Duodenal mucosa (tissue), 2 donors: ENCODE data around the gene HMGCS1.

ENCODE experiments used
- H3K27ac ChIP-seq: one replicate; pipeline ENCODE4 v1.7.0; 2013; ENCODE audit warnings: low read depth, low read length
- H3K27me3 ChIP-seq, 2 donors: one replicate each; pipeline ENCODE4 v1.7.0; 2013; ENCODE audit warnings: low read length in 2 of 2, control low read depth in 1 of 2; ENCODE audit not compliant: insufficient read depth in 2 of 2, control insufficient read depth in 1 of 2
- H3K36me3 ChIP-seq, 2 donors: one replicate each; pipeline ENCODE4 v1.7.0; 2013; ENCODE audit warnings: low read length in 2 of 2, control low read depth in 1 of 2; ENCODE audit not compliant: insufficient read depth in 2 of 2, control insufficient read depth in 1 of 2
- H3K4me1 ChIP-seq, 2 donors: one replicate each; pipeline ENCODE4 v1.7.0; 2013; ENCODE audit warnings: low read length in 2 of 2, control low read depth in 1 of 2; ENCODE audit not compliant: insufficient read depth in 2 of 2, control insufficient read depth in 1 of 2
- H3K4me3 ChIP-seq, 2 donors: one replicate each; pipeline ENCODE4 v1.7.0; 2013; ENCODE audit warnings: low read length in 2 of 2, low read depth in 1 of 2
- H3K9ac ChIP-seq, 2 donors: one replicate each; pipeline ENCODE4 v1.7.0; 2013; ENCODE audit warnings: low read length in 2 of 2, low read depth in 1 of 2
- H3K9me3 ChIP-seq, 2 donors: one replicate each; pipeline ENCODE4 v1.7.0; 2013; ENCODE audit warnings: low read length in 2 of 2, control low read depth in 1 of 2; ENCODE audit not compliant: control insufficient read depth in 1 of 2

HMGCS1 gene

DNA sequence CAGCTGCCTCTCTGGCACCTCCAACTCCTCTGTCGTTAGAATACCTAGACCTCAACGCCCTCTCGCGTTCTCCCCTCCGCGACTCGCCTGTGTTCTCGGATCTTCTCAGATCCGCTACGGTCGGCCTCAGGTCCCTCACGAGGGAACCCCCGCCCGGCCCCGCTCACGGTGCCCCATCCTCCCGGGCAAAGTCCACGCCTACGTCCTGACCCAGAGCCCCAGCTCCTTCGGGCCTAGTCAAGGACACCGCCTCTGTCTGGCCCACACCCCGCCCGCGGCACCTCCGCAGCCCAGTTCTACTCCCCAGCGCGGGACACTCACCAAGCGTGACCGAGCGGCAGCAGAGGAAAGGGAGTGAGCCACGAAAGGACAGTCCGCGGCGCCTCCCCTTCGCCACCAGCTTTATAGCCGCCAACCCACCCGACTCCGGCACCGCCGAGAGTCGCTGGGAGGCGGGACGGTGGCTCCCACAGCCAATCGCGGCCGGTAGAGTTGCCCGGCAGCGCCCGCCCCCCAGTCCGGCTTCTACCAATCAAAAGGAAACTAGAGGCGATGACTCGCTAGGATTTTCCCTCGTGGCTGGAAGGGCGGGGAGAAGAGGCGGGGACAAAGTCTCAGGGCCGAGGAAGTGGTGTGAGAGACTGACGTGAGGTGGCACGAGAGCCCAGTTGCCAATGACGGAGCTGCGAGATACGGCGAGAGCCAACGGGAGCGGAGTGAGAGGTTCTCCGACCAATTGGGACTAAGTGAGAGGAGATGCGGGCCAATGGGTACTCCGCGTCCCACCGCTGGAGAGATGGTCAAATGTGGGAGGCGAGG lies at the start of gene HMGCS1:
HMGCS1 (minus strand) TSS at position 378 of the 819 bp plus-strand sequence. CDS start 14,447 bp downstream, outside the sequence.
- Histone ChIP-seq H3K9ac (peak within 1 kb of the TSS; percentile 89 to 100), H3K9me3 (no peaks in the 10 kb centered on the region), H3K27ac (peak within 1 kb of the TSS; percentile 95), H3K4me1 (peaks cover 22 to 32% of the 10 kb centered on the region in 2 donors), H3K27me3 (no peaks in the 10 kb centered on the region), H3K36me3 (peaks cover 0 to 4% of the 10 kb centered on the region in 2 donors), H3K4me3 (peak within 1 kb of the TSS; percentile 93 to 100)

DNA sequence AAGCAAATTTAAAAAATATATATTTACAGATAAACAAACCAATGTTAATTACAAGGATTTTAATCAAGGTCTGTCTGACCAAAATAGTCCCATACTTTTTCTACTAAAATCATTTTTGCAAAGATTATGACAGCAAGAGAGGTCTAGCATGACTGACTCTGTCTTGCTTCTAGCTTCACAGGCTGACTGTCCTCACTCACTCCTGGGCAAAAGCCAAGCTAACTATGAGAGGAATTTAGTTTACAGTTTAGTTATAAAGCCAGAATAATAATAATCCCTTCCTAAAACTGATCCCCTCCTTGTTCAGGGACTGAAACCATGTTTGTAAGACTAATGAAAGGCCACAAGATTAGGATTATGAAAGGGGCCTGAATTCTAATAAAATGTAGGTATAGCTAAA lies 45.5 kb upstream of the HMGCS1 start:
- H3K9me3 ChIP-seq: peaks cover 5 to 16% of the 10 kb centered on the region in 2 donors
- no peak overlapping the region for H3K4me3 ChIP-seq
- H3K4me1 ChIP-seq: no peaks in the 10 kb centered on the region
- H3K27ac ChIP-seq: no peak overlapping the region
- no peaks in the 10 kb centered on the region for H3K36me3 ChIP-seq
- H3K9ac ChIP-seq: no peak overlapping the region
- H3K27me3 ChIP-seq: no peaks in the 10 kb centered on the region

DNA sequence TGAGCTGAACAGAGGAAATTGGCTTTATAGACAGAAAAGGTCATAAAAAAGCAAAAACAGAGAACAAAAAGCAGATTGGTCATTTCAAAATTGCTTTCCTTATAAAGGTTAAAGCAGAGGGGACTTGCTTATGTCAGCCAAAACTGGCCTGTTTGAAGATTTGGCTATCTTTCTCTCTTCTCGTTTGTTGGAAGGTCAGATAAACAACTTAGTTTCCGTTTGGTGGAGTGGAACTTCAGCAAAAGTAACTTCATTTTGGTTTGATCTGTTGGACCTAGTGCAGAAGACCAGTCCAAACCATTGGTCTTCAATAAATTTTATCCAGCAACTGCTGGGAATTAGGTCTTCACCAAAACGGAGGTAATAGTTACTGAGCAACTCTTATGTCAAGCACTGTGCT lies 45.1 kb upstream of the HMGCS1 start:
- Histone ChIP-seq H3K4me3 (no peak overlapping the region), H3K9ac (no peak overlapping the region), H3K9me3 (peaks cover 5 to 16% of the 10 kb centered on the region in 2 donors), H3K27ac (no peak overlapping the region), H3K4me1 (no peaks in the 10 kb centered on the region), H3K27me3 (no peaks in the 10 kb centered on the region), H3K36me3 (no peaks in the 10 kb centered on the region)

DNA sequence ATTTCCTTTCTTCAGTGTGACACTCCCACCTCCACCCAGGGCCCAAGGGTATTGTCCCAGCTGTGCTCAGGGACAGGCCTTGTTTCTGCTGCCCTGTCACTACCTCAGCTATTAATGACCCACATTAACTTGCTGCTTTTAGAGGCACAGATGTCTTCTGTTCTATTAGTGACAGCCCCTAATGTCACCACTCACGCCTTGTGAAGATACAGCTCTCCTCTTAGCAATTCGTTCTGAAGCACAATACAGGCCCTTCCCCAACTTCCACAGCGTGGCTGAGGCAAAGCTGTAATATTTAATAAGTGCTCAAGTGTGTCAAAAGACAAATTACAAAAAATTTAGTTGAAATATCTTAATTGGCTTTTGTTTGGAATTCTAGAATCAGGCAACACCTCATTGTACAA lies 44.7 kb upstream of the HMGCS1 start:
- H3K4me3 ChIP-seq: no peak overlapping the region
- H3K9ac ChIP-seq: no peak overlapping the region
- no peak overlapping the region for H3K27ac ChIP-seq

DNA sequence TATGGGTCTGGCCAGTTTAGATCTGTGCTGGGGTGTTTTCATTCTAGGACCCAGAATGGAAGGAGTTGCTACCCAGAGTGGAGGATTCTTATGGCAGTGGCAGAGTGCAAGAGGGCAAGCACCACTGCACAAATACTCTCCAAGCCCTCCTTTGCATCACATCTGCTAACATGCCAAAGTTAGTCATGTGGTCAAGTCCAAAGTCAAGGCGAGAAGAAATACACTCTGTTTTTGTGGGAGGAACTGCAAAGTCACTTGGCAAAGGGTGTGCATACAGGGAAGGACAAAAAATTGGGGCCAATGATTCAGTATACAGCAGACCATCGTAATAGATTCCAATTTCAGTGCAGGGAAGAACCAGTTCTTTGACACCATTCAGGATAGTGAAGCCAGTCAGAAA lies 43.9 kb upstream of the HMGCS1 start:
- H3K4me3 ChIP-seq: no peak overlapping the region
- H3K36me3 ChIP-seq: no peaks in the 10 kb centered on the region
- peaks cover 5 to 16% of the 10 kb centered on the region in 2 donors for H3K9me3 ChIP-seq
- no peaks in the 10 kb centered on the region for H3K4me1 ChIP-seq
- no peak overlapping the region for H3K9ac ChIP-seq
- no peaks in the 10 kb centered on the region for H3K27me3 ChIP-seq
- no peak overlapping the region for H3K27ac ChIP-seq

More for the DNA sequence above, 44.7 kb upstream of the HMGCS1 start:
- Histone ChIP-seq H3K4me1 (no peaks in the 10 kb centered on the region), H3K9me3 (peaks cover 5 to 16% of the 10 kb centered on the region in 2 donors), H3K36me3 (no peaks in the 10 kb centered on the region), H3K27me3 (no peaks in the 10 kb centered on the region)

DNA sequence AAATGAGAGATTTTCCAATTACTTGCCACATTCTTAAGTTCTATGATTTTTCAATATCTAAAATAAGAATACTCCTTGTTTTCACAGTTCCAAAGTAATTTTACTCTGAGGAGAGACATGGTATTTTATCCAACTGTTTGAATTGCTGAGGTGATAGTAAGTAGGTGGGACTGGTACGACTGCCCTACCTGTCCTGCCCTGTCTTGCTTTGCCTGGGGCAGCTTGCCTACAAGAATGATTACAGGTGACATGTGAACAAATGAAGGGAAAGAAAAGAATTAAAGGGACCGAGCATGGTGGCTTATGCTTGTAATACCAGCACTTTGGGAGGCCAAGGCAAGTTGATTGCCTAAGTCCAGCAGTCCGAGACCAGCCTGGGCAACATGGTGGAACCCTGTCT lies 41.6 kb upstream of the HMGCS1 start:
- no peaks in the 10 kb centered on the region for H3K36me3 ChIP-seq
- H3K4me3 ChIP-seq: no peak overlapping the region
- H3K27ac ChIP-seq: no peak overlapping the region
- H3K9me3 ChIP-seq: peaks cover 2 to 5% of the 10 kb centered on the region in 2 donors
- no peaks in the 10 kb centered on the region for H3K27me3 ChIP-seq
- H3K4me1 ChIP-seq: no peaks in the 10 kb centered on the region
- no peak overlapping the region for H3K9ac ChIP-seq

DNA sequence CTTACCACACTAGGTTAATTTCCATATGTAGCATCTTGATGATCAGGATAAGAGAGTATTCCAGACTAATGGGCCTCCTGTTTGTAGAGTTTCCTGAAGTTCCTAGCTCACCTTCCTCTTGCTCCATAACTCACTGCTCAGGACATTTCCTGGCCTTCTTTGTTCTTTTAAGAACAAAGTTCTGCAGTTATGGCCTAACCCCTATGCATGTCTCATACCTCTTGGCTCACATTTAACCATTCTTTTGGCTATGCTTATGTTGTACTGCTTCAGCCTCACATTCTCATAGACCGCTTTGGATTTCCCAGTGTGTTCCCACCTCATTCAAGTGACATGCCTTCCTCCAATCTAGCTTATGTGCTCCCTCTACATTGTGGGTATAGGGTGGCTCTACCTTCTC lies 40.5 kb upstream of the HMGCS1 start:
- H3K27me3 ChIP-seq: no peaks in the 10 kb centered on the region
- no peaks in the 10 kb centered on the region for H3K9me3 ChIP-seq
- H3K36me3 ChIP-seq: no peaks in the 10 kb centered on the region
- no peak overlapping the region for H3K4me3 ChIP-seq
- no peak overlapping the region for H3K9ac ChIP-seq
- H3K4me1 ChIP-seq: no peaks in the 10 kb centered on the region
- no peak overlapping the region for H3K27ac ChIP-seq

DNA sequence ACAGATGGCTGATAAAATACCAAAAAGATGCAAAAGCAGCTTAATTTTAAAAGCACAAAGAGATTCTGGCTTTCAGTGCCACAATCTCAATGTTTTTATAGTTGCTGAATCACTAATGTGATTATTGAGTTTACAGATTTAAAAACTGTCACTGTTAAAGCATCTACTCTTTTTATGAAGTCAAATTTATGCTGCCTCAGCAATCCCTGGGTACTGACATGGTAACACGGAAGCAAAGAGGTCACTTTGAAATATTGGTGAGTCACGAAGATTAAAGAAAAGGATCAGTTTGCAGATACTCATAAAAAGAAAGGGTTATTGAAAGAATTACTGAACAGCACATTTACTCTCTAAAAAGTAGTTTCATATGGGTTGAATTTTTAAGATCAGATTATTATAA lies 39.7 kb upstream of the HMGCS1 start:
- H3K36me3 ChIP-seq: no peaks in the 10 kb centered on the region
- H3K4me3 ChIP-seq: no peak overlapping the region
- H3K9me3 ChIP-seq: no peaks in the 10 kb centered on the region
- H3K27ac ChIP-seq: no peak overlapping the region
- H3K27me3 ChIP-seq: no peaks in the 10 kb centered on the region
- no peaks in the 10 kb centered on the region for H3K4me1 ChIP-seq
- no peak overlapping the region for H3K9ac ChIP-seq

DNA sequence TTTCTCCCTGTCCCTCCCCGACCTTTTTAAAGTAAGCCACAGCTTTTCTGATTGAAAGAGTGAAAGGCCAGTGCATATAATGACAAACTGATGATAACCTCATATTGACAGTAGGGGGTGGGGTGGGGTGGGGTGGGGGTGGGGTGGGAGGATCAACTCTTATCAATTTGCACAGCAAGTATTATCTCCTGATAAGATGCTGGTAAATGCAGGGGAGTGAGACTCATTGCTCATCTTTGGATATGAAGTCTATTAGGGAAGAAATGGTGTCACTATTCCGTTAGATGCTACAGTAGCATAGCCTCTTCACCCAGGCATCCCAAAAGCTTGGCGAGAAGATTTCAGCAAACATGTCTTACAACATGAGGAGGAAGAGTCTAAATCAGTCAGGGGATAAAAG lies 38.9 kb upstream of the HMGCS1 start:
- H3K27ac ChIP-seq: no peak overlapping the region
- no peaks in the 10 kb centered on the region for H3K36me3 ChIP-seq
- no peaks in the 10 kb centered on the region for H3K9me3 ChIP-seq
- H3K4me3 ChIP-seq: no peak overlapping the region
- H3K27me3 ChIP-seq: no peaks in the 10 kb centered on the region
- no peak overlapping the region for H3K9ac ChIP-seq
- H3K4me1 ChIP-seq: no peaks in the 10 kb centered on the region

DNA sequence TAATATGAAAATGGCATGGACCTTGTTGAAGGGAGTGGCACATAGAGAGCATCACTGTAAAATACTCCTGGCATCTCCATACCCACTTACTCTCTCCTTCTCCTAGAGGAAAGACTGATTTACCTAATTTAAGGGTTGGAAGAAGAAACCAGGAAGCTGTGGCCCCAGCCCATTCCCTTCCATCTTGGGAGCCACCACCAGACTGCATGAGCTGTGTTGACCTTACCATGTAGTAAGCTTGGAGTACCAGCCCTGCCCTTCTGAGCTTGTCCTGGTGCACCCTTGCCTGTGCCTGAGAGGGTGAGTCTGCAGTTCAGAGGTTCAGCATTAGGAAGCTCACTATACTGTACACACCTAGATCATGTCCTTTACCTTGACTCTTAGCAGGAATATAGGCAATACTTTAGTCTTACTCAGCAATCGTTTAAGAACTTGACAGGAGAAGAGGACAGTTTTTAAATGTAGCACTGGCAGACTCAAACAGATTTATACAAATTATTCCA lies 35.7 kb upstream of the HMGCS1 start:
- Histone ChIP-seq H3K27me3 (no peaks in the 10 kb centered on the region), H3K4me3 (no peak overlapping the region), H3K9me3 (no peaks in the 10 kb centered on the region), H3K9ac (no peak overlapping the region), H3K36me3 (no peaks in the 10 kb centered on the region), H3K27ac (no peak overlapping the region), H3K4me1 (no peaks in the 10 kb centered on the region)
